NB4 (cell line): ENCODE results near the gene TMEM219.
A peak's percentile ranks its signal among the peaks of the same experiment; 100 is the strongest.

Source experiments
- DNase-seq: peaks from one replicate; pipeline ENCODE4 v3.0.0; 2010; ENCODE audit warnings: low read depth
- H3K4me3 ChIP-seq: one replicate; pipeline ENCODE4 v1.5.1; 2011; ENCODE audit warnings: mild to moderate bottlenecking, low read depth, low read length, moderate library complexity
- CTCF ChIP-seq: IDR thresholded peaks from one replicate; pipeline ENCODE4 v1.5.1; 2012; ENCODE audit warnings: low read depth, low read length
- MYC ChIP-seq: IDR thresholded peaks from 2 replicates; pipeline ENCODE4 v1.6.1; 2011; ENCODE audit warnings: low read depth, low read length
- POLR2A ChIP-seq: IDR thresholded peaks from 2 replicates; pipeline ENCODE4 v1.6.1; 2011; ENCODE audit warnings: mild to moderate bottlenecking; ENCODE audit not compliant: insufficient read length; ENCODE audit errors: extremely low read depth
- TF ChIP-seq, protein P1 (sequence below): IDR thresholded peaks from 2 replicates; pipeline ENCODE4 v1.6.1; 2011; ENCODE audit warnings: low read depth, low read length

Gene TMEM219

DNA sequence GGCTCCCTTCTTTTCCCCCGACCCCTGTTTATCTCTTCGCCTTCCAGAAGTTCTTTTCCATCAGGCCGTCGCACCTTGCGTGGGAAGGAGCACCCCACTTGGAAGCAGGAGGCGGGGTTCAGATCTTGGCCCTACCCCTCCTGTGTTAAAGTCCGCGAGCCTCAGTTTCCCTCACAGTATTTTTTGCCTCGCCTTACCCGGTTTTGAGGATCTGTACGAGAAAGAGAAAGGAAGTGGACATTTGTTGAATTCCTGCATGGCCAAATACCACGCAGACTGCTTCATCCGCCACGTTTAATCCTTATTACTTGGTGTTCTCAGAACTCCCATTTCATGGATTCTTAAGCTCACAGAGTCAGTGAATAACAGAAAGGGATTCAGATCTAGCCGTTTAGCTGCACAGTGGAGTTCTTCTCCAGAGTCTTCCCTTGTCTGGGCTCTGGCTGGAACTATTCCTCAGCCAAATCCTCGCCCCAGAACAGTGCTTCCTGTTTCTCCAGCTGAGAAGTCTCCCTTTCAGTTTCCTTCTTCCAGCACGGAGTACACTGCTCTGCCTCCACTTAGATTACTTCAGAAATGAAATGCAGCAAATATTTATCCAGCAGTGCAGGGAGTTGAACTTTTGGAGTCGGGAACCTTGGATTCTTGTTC is 590 bp downstream of the TMEM219 start:
- peak overlapping the region; percentile 66 for H3K4me3 ChIP-seq
- peak; percentile 42 for DNase-seq
- TF ChIP-seq CTCF (no peak), POLR2A (no peak), MYC (no peak)
- TF ChIP-seq, protein P1, sequence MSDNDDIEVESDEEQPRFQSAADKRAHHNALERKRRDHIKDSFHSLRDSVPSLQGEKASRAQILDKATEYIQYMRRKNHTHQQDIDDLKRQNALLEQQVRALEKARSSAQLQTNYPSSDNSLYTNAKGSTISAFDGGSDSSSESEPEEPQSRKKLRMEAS, result no peak

DNA sequence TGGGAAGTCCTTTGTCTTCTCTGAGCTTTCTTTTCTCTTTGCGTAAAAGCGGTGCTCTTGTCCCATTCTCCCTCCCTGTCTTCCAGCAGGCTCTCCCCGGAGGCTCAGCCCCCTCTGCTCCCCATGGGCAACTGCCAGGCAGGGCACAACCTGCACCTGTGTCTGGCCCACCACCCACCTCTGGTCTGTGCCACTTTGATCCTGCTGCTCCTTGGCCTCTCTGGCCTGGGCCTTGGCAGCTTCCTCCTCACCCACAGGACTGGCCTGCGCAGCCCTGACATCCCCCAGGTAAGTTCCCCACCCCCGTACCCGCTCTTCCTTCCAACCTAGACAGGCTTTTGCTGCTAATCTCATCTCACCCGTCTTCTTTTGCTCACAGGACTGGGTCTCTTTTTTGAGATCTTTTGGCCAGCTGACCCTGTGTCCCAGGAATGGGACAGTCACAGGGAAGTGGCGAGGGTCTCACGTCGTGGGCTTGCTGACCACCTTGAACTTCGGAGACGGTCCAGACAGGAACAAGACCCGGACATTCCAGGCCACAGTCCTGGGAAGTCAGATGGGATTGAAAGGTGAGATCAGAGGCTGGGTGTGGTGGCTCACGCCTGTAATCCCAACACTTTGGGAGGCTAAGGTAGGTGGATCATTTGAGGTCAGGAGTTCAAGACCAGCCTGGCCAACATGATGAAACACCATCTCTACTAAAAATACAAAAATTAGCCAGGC is 1.3 kb downstream of the TMEM219 start:
- no peak for DNase-seq
- H3K4me3 ChIP-seq, result no peak overlapping the region
- TF ChIP-seq MYC (no peak), CTCF (no peak), POLR2A (no peak)
- TF ChIP-seq, protein P1, result no peak

DNA sequence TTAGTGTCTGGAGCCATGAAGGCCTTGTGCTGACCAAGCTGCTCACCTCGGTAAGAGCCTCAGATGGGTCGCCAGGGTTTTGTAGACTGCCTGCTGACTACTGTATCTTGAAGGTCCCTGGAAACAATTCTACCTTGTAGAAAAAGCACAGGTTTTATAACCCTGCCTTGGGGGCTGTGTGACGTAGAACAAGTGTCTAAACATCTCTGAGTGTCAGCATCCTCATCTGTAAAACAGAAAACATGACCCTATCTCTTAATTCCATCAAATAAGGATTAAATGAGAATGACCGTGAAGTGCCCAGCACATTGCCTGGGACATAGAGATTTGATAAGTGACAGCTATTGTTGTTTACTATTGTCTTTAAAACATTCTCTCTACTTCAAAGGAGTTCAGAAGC is 6.3 kb downstream of the TMEM219 start:
- no peak overlapping the region for H3K4me3 ChIP-seq
- TF ChIP-seq POLR2A (no peak), CTCF (no peak), MYC (no peak)
- TF ChIP-seq, protein P1, result no peak
- DNase-seq, result no peak

DNA sequence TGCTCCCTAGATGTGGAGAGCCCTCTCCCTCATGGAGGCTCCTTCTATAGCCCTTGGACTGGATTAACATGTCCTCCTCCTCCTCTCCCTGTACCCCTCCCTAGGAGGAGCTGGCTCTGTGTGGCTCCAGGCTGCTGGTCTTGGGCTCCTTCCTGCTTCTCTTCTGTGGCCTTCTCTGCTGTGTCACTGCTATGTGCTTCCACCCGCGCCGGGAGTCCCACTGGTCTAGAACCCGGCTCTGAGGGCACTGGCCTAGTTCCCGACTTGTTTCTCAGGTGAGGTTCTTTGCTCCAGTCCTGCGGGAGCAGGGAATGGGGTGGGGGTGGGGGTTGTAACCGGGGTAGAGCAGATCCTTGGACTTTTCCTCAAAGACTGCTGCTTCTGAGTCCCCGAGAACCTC is 9.4 kb downstream of the TMEM219 start:
- no peak for DNase-seq
- H3K4me3 ChIP-seq, result no peak overlapping the region
- TF ChIP-seq CTCF (no peak), MYC (no peak), POLR2A (no peak)
- TF ChIP-seq, protein P1, result no peak

GRCh38 chr16:29972500-29972899 is 10.6 kb downstream of the TMEM219 start:
- TF ChIP-seq MYC (no peak), CTCF (no peak), POLR2A (no peak)
- TF ChIP-seq, protein P1, result no peak
- no peak for DNase-seq
- H3K4me3 ChIP-seq, result no peak overlapping the region
